ENCODE measurements around the gene IFNAR1. TPM values are rescaled to one million over a fixed set of nuclear protein-coding genes. Genes with fewer than 3 reads are reported as not detected.
"Not testable (repeated sequence)": the region's sequence is repeated elsewhere in the genome, so short reads cannot be mapped to it uniquely, and the experiment has no call there.

Gene IFNAR1
- total RNA-seq, 1 donor from 2014 or later = 8.2 TPM

DNA sequence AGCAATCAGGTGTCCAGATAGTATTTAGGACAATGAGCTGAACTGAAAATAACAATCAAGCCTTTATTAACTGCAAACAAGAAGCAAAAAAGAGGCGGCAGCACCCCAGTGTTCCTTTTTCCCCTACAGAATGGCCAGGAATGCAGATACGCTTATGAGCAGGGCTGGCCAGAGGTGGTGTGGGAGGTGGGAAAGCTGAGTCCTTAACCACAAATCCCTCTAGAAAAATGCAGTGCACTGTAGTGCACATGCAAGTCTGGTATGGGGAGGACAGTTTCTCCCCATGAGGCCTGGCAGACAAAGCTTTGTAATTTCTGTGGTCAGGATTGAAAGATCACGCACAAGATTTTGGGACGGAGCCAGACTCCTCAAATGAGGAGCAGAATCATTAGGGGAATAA, 10.7 kb upstream of the IFNAR1 start:
- FAIRE-seq = no peak
- no peaks in the 10 kb centered on the region for H3K36me3 ChIP-seq (ENCODE audit: control insufficient read depth, insufficient read depth, low read length)
- H3K27me3 ChIP-seq (ENCODE audit: control insufficient read depth, insufficient read depth, low read length) = no peaks in the 10 kb centered on the region
- DNase-seq (ENCODE audit: low read depth) = no peak
- TF ChIP-seq, protein P1, sequence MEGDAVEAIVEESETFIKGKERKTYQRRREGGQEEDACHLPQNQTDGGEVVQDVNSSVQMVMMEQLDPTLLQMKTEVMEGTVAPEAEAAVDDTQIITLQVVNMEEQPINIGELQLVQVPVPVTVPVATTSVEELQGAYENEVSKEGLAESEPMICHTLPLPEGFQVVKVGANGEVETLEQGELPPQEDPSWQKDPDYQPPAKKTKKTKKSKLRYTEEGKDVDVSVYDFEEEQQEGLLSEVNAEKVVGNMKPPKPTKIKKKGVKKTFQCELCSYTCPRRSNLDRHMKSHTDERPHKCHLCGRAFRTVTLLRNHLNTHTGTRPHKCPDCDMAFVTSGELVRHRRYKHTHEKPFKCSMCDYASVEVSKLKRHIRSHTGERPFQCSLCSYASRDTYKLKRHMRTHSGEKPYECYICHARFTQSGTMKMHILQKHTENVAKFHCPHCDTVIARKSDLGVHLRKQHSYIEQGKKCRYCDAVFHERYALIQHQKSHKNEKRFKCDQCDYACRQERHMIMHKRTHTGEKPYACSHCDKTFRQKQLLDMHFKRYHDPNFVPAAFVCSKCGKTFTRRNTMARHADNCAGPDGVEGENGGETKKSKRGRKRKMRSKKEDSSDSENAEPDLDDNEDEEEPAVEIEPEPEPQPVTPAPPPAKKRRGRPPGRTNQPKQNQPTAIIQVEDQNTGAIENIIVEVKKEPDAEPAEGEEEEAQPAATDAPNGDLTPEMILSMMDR (IDR thresholded peaks at IDR 0.05; ENCODE audit: insufficient read depth, low read length, severe bottlenecking) = no peak
- no peak overlapping the region for H3K4me3 ChIP-seq (ENCODE audit: low read depth, low read length)

DNA sequence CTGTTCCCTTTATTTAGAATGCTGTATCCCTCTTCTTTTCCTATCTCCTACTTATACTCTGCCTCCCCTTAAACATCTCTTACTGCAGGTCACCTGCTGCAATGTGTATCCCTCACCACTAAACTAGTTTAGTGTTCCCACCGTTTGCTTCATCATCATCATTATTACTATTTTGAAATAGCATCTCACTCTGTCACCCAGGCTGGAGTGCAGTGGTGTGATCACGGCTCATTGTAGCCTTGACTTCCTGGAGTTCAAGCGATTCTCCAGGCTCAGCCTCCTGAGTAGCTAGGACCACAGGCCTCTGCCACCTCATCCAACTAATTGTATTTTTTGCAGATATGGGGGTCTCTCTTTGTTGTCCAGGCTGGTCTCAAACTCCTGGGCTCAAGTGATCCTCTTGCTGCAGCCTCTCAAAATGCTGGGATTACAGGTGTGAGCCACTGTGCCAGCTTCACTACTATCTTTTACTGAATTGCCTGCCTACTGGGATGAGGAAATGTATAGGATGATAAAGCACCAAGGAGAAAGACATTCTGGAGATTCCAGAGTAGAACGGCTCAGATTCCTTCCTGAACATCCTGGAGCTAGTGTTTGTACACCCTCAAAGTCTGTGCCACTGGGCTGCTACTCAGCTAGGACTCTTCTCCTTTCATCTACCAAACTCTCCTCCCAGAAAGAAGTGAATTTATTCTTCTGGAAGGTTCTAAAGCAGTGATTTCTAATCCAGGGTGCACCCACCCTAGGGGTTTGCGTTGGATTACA, 8.6 kb upstream of the IFNAR1 start:
- Histone ChIP-seq H3K4me3 (ENCODE audit: low read depth, low read length) (no peak overlapping the region), H3K27me3 (ENCODE audit: control insufficient read depth, insufficient read depth, low read length) (no peaks in the 10 kb centered on the region), H3K36me3 (ENCODE audit: control insufficient read depth, insufficient read depth, low read length) (no peaks in the 10 kb centered on the region)
- FAIRE-seq (no peak), DNase-seq (ENCODE audit: low read depth) (no peak)
- TF ChIP-seq, protein P1 (IDR thresholded peaks at IDR 0.05; ENCODE audit: insufficient read depth, low read length, severe bottlenecking) = no peak

DNA sequence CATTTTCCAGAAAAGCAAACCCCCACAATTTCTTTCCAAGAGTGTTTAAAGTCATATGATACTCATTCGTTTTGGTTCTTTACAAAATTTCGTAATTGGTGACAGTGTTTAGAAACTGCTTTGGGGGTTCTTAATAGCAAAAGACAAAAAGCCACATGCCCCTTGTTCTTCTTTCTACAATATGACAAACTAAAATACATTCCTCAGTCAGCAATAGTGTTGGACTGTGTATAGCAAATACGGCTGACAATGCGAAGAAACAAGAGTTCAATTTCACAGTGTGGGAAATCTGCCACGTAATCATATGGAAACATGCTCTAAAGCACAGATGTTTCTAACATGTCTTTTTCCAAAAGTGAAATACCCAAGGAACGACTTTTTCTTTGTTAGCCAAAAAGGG, 7.6 kb upstream of the IFNAR1 start:
- Histone ChIP-seq H3K27me3 (ENCODE audit: control insufficient read depth, insufficient read depth, low read length) (no peaks in the 10 kb centered on the region), H3K36me3 (ENCODE audit: control insufficient read depth, insufficient read depth, low read length) (no peaks in the 10 kb centered on the region), H3K4me3 (ENCODE audit: low read depth, low read length) (no peak overlapping the region)
- DNase-seq (ENCODE audit: low read depth) (no peak), FAIRE-seq (no peak)
- TF ChIP-seq, protein P1 (IDR thresholded peaks at IDR 0.05; ENCODE audit: insufficient read depth, low read length, severe bottlenecking) = no peak

DNA sequence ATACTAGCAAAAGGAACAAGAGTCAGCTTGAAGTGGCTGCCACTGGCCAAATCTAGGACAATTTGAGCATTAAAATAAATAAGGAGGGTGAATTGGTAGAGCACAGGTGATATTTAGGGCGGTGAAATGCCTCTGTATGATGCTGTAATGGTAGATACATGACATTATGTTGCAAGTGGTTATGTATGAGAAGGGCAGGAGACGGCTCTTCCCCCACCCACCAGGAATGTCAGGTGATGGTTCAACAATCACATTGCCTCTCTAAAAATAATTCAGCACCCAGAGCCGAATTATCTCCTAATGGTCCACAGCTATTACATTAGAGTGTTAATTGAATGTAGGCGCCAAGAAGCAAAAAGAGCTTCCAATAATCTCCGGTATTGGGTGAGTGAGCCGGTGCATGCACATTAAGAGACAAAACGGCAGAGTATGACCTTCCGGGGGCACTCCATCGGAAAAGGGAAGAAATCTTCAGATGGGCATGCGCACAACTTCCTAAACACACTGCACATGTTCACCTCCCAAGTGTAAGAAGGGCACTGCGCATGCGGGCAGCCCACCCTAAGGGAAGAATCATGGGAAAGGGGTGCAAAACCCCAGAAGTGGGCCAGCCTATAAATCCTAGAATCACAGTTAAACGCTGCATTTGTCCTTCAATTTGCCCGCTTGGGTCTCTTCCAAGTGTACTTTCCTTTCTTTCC, 6.8 kb upstream of the IFNAR1 start:
- no peak overlapping the region for H3K4me3 ChIP-seq (ENCODE audit: low read depth, low read length)
- TF ChIP-seq, protein P1 (IDR thresholded peaks at IDR 0.05; ENCODE audit: insufficient read depth, low read length, severe bottlenecking) = no peak
- DNase-seq (ENCODE audit: low read depth) = no peak
- H3K36me3 ChIP-seq (ENCODE audit: control insufficient read depth, insufficient read depth, low read length) = no peaks in the 10 kb centered on the region
- H3K27me3 ChIP-seq (ENCODE audit: control insufficient read depth, insufficient read depth, low read length) = no peaks in the 10 kb centered on the region
- FAIRE-seq = no peak

DNA sequence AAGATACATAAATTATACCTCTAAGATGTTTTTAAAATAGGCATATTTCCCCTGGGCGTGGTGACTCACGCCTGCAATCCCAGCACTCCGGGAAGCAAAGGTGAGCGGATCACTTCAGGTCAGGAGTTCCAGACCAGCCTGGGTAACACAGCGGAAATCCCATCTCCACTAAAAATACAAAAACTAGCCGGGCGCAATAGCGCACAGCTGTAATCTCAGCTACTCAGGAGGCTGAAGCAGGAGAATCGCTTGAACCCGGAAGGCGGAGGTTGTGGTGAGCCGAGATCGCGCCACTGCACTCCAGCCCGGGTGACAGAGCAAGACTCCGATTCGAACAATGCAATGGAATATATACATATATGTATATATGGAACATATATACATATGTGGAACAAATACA, 3.8 kb upstream of the IFNAR1 start:
- H3K27me3 ChIP-seq (ENCODE audit: control insufficient read depth, insufficient read depth, low read length); H3K36me3 ChIP-seq (ENCODE audit: control insufficient read depth, insufficient read depth, low read length); DNase-seq (ENCODE audit: low read depth); FAIRE-seq; H3K4me3 ChIP-seq (ENCODE audit: low read depth, low read length): not testable (repeated sequence)

DNA sequence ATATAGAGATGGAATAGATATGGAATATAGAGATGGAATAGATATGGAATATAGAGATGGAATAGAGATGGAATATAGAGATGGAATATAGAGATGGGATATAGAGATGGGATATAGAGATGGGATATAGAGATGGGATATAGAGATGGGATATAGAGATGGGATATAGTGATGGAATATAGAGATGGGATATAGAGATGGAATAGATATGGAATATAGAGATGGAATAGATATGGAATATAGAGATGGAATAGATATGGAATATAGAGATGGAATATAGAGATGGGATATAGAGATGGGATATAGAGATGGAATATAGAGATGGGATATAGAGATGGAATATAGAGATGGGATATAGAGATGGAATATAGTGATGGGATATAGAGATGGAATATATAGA, 1.2 kb upstream of the IFNAR1 start:
- DNase-seq (ENCODE audit: low read depth) = not testable (repeated sequence)

More for the DNA sequence above, 1.2 kb upstream of the IFNAR1 start:
- not testable (repeated sequence) for FAIRE-seq; H3K36me3 ChIP-seq (ENCODE audit: control insufficient read depth, insufficient read depth, low read length); H3K4me3 ChIP-seq (ENCODE audit: low read depth, low read length); H3K27me3 ChIP-seq (ENCODE audit: control insufficient read depth, insufficient read depth, low read length)

All from bronchial epithelial cell (primary cell).